Bronchial epithelial cell (primary cell): ENCODE results near the gene C14orf132. TPM values are rescaled to one million over a fixed set of nuclear protein-coding genes. Genes with fewer than 3 reads are reported as not detected.
A peak's percentile ranks its signal among the peaks of the same experiment; 100 is the strongest.

Source experiments
- DNase-seq: peaks from one replicate; pipeline ENCODE4 v3.0.0-alpha.2; 2010; ENCODE audit warnings: low read depth
- FAIRE-seq: peaks from 2 replicates; lab custom pipeline; 2011; peaks lifted over from hg19 to GRCh38; lab: Jason Lieb, UNC
- H3K27me3 ChIP-seq: 2 replicates; pipeline ENCODE4 v1.5.1; 2011; ENCODE audit warnings: low read length; ENCODE audit not compliant: control insufficient read depth, insufficient read depth
- H3K36me3 ChIP-seq: 2 replicates; pipeline ENCODE4 v1.5.1; 2011; ENCODE audit warnings: low read length; ENCODE audit not compliant: control insufficient read depth, insufficient read depth
- H3K4me3 ChIP-seq: 2 replicates; pipeline ENCODE4 v1.5.1; 2011; ENCODE audit warnings: mild to moderate bottlenecking, low read depth, low read length, control low read depth
- CTCF ChIP-seq: IDR thresholded peaks from 2 replicates; pipeline ENCODE4 v1.5.1; 2011; ENCODE audit warnings: mild to moderate bottlenecking, moderate library complexity, low read length, control low read depth, inconsistent platforms; ENCODE audit not compliant: insufficient read depth, severe bottlenecking
- total RNA-seq: library from RNA; depleted of rRNA; stranded (reverse); fragments of >200 nt; gene quantifications from 2 replicates; pipeline ENCODE4 v1.2.1, GENCODE V29; 2014

The C14orf132 gene
- total RNA-seq, 1 donor from 2014 or later, result 1.1 TPM

DNA sequence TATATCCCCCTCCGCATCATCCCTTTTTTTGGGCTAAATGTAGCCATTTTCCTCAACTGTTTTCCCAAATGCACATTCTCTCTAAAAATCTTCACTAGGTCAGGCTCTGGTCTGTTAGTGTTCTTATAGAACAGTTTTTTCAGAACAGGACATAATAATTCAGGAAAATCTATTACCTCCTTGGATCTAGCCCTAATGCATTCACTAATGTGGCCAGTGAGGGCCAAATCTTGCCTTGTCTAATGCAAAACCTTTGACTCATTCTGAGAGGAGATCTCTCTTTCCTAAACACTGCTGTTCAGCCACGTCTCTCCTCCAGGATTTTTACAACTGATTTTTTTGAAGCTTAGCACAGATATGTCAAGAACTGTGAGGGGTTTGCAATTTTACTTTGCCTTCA lies 15.5 kb downstream of the C14orf132 start:
- no peak overlapping the region for H3K4me3 ChIP-seq
- TF ChIP-seq CTCF, result no peak
- FAIRE-seq (peak; percentile 7), DNase-seq (no peak)
- H3K36me3 ChIP-seq, result no peaks in the 10 kb centered on the region
- H3K27me3 ChIP-seq, result peaks cover 3% of the 10 kb centered on the region

DNA sequence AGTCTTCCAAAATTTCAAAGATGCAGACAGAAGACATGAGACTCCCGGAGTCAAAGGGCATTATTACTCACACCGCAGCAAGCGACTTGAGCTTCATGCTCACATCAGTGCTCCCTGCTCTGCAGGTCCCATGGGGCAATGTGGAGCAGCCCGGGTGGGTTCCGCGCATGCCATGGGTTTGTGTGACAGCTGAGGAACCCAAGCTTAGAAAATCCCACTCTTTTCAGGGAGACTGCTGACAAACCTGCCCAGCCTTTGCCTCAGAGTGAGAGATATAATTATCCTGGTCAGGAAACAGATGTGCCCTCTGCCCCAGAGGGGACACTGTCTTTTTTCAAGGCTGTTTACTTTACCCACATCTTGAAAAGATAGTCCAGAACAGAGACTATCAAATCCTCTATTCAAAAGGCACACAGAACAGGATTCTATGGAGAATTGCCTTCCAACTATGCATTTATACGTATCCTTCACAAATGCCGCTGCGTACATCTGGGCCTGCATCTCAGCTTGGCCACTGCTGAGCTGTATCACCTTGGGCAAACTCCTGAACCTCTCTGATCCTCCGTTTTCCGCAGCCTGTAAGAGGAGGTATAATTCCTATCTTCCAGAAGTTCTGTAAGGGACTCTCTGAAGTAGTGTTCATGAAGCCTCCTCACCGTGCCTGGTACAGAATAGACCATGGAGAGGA lies 16.0 kb downstream of the C14orf132 start:
- Histone ChIP-seq H3K27me3 (peaks cover 3% of the 10 kb centered on the region), H3K4me3 (no peak overlapping the region), H3K36me3 (no peaks in the 10 kb centered on the region)
- FAIRE-seq, result no peak
- no peak for DNase-seq
- no peak for TF ChIP-seq CTCF

DNA sequence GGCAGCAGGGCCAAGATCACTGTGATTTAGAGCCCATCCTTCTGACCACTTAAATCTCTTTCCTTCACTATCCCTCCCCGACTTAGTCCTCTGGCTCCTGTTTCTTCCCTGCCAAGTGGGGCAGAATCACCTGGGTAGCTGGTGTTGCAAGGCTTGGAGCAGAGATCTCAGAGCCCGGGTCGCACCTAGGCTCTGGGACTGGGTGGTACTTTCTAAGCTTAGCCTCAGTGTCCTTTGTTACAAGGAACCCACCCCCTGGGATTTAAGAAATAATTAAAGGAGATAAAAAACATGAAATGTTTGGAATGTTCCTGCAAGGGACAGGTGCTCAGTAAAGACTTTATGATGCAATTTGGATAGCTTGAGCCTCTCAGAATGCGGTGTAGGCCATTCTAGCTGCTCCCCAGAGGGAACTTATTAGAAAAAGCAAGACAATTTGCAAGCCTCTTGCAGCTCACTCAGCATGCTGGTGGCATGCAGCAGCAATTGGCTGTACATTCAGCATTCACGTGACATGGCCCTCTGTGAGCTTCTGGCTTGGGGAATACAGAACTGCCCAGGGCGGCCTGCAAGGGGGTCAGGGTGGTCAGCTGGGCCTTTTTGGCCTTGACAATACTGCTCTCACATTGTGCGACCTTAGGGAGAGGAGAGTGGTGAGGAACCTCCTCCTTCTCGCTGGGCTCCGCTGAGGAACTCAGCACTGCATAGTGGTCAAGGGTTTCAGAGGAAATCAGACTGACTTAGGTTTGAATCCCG lies 16.8 kb downstream of the C14orf132 start:
- Histone ChIP-seq H3K36me3 (no peaks in the 10 kb centered on the region), H3K27me3 (peaks cover 3% of the 10 kb centered on the region), H3K4me3 (no peak overlapping the region)
- DNase-seq (no peak), FAIRE-seq (no peak)
- TF ChIP-seq CTCF, result no peak

DNA sequence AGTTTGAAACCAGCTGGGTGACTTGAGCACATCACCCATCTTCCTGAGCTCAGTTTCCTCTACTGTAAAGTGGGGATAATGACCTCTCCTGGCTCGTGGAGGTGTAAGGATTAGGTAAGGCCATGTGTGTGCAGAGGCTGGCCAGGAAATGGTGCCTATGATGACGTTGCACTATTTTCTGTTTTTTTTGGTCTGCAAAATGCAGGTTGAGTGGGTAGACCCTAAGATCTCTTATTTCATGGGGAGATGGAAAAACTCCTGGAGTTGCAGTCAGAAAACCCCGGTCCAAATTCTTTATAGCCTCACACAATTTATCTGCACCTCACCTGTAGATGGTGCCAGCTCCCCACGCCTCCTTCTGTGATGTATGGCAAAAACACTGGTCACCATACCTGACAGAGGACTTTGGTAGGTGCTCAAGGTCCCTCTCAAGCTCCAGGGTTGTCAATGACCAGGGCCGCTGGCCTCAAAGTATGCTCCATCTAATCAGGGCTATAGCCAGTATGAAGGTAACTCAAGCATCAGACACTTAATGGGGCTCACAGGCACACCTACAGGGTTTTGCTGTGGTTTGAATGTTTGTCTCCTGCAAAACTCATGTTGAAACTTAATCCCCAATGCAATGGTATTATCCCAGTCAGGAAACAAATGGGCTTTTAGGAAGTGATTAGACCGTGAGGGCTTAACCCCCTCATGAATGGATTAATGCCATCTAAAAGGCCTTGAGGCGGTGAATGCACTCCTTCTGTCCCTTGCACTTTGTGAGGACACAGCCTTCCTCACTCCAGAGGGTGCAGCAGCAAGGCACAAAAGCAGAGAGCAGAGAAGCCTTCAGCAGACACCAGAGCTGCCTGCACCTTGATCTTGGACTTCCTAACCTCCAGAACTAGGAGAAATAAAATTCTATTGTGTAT lies 17.6 kb downstream of the C14orf132 start:
- DNase-seq (peak; percentile 24), FAIRE-seq (no peak)
- peak; percentile 55 for TF ChIP-seq CTCF
- Histone ChIP-seq H3K27me3 (peaks cover 3% of the 10 kb centered on the region), H3K36me3 (no peaks in the 10 kb centered on the region), H3K4me3 (no peak overlapping the region)

DNA sequence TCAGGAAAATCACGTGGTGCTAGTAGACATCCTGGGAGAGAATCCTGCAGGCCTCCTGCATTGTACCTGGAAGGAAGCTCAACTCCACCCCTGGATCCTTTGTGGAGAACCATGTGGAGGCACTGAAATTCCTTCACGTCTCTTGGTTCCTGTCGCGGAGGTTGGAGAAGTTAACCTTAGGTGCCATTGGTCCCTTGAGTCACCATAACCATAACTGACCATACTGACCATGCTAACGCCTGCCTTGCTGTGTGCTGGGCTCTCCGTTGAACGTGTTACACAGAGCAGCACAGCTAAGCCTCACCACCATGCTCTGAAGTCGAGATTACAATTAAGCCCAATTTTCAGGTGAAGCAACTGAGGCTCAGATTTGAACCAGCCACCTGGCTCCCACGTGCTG lies 18.6 kb downstream of the C14orf132 start:
- DNase-seq, result no peak
- Histone ChIP-seq H3K27me3 (peaks cover 3% of the 10 kb centered on the region), H3K4me3 (no peak overlapping the region), H3K36me3 (no peaks in the 10 kb centered on the region)
- FAIRE-seq, result no peak
- TF ChIP-seq CTCF, result no peak
